Breast epithelium (tissue), 3 donors: ENCODE results near the gene AHSP.

ENCODE experiments used
- POLR2AphosphoS5 ChIP-seq, 3 donors: sonication (generic); formaldehyde crosslinking; IDR thresholded peaks; one replicate each; pipeline ENCODE4 v1.6.1; 2017; ENCODE audit warnings: antibody characterized with exemption in 3 of 3
- TF ChIP-seq, protein P1 (sequence below), 3 donors: fragments of 450-650 bp; IDR thresholded peaks; one replicate each; pipeline ENCODE4 v1.5.1; 2016 to 2017; ENCODE audit warnings: antibody characterized with exemption in 3 of 3, mild to moderate bottlenecking in 3 of 3, moderate library complexity in 3 of 3

DNA sequence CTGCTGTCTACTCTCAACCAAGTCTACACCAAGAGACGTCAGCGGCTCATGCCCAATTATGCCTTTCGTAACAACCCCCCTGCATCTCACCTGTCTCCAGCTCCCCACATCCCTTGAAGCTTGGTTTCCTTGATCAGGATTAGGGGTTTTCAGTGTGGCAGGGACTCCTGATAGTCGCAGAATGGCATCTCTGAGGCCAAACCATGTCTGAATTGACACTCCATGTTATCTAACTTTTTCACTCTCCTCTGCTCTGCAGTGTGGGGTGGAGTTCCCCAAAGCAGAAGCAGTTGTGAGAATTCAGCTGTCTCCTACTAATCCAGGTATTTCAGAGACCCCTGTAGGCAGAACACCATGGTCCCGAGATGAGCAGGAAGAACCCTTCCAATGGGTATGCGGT, 5.6 kb upstream of the AHSP start:
- TF ChIP-seq, protein P1, sequence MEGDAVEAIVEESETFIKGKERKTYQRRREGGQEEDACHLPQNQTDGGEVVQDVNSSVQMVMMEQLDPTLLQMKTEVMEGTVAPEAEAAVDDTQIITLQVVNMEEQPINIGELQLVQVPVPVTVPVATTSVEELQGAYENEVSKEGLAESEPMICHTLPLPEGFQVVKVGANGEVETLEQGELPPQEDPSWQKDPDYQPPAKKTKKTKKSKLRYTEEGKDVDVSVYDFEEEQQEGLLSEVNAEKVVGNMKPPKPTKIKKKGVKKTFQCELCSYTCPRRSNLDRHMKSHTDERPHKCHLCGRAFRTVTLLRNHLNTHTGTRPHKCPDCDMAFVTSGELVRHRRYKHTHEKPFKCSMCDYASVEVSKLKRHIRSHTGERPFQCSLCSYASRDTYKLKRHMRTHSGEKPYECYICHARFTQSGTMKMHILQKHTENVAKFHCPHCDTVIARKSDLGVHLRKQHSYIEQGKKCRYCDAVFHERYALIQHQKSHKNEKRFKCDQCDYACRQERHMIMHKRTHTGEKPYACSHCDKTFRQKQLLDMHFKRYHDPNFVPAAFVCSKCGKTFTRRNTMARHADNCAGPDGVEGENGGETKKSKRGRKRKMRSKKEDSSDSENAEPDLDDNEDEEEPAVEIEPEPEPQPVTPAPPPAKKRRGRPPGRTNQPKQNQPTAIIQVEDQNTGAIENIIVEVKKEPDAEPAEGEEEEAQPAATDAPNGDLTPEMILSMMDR (IDR thresholded peaks at IDR 0.05), result no peak
- no peak for TF ChIP-seq POLR2AphosphoS5 (IDR thresholded peaks at IDR 0.05)
